PC-3 (cell line): ENCODE data around the gene KDM6B. TPM values are rescaled to one million over a fixed set of nuclear protein-coding genes. Genes with fewer than 3 reads are reported as not detected.
"Not testable (repeated sequence)": the region's sequence is repeated elsewhere in the genome, so short reads cannot be mapped to it uniquely, and the experiment has no call there.

ENCODE experiments used
- ATAC-seq: fragments of 200-7000 bp; cut with Tn5 transposase; 2 replicates; pipeline ENCODE4 v1.9.1; 2020; ENCODE audit warnings: mild to moderate bottlenecking, moderate library complexity
- BruUV-seq: library from RNA; stranded (reverse); fragments of 400-500 nt; replicated peaks from 2 replicates; lab custom pipeline; 2021; lab: Mats Ljungman, UMichigan
- CTCF ChIA-PET: fragments of 300-600 bp; sonication (Branson Sonifier 250); formaldehyde crosslinking; loops from one replicate; lab custom pipeline; 2022; ENCODE audit warnings: antibody characterized with exemption; lab: Charles Lee
- POLR2A ChIA-PET: fragments of 300-600 bp; sonication (Branson Sonifier 250); formaldehyde crosslinking; loops from one replicate; lab custom pipeline; 2022; ENCODE audit warnings: antibody characterized with exemption; ENCODE audit not compliant: unreplicated experiment; lab: Charles Lee
- DNase-seq: peaks from one replicate; pipeline ENCODE4 v3.0.0-alpha.2; 2015
- H2AFZ ChIP-seq: fragments of 300-600 bp; sonication (generic); 2 replicates; pipeline ENCODE4 v1.6.0; 2016; ENCODE audit warnings: antibody characterized with exemption, low read length
- H3F3A ChIP-seq: fragments of 300-600 bp; sonication (generic); one replicate; pipeline ENCODE4 v1.6.0; 2017; ENCODE audit warnings: antibody characterized with exemption, low read length, control low read depth, mild to moderate bottlenecking; ENCODE audit not compliant: unreplicated experiment
- H3K27ac ChIP-seq: fragments of 300-600 bp; sonication (generic); 2 replicates; pipeline ENCODE4 v1.5.1; 2016; ENCODE audit warnings: mild to moderate bottlenecking, low read length
- H3K27me3 ChIP-seq: fragments of 300-600 bp; sonication (generic); 2 replicates; pipeline ENCODE4 v1.6.1; 2016; ENCODE audit warnings: low read length, mixed read lengths
- H3K36me3 ChIP-seq: fragments of 300-600 bp; sonication (generic); 2 replicates; pipeline ENCODE4 v1.6.1; 2016; ENCODE audit warnings: low read depth, mixed run types, low read length, mixed read lengths
- H3K4me1 ChIP-seq: fragments of 300-600 bp; sonication (generic); 2 replicates; pipeline ENCODE4 v1.5.1; 2016; ENCODE audit warnings: low read length; ENCODE audit not compliant: insufficient read depth
- H3K4me2 ChIP-seq: fragments of 300-600 bp; sonication (generic); 2 replicates; pipeline ENCODE4 v1.6.0; 2016; ENCODE audit warnings: low read length
- H3K4me3 ChIP-seq: fragments of 300-600 bp; sonication (generic); 2 replicates; pipeline ENCODE4 v1.5.1; 2016; ENCODE audit warnings: mild to moderate bottlenecking, low read length, mixed read lengths
- H3K79me2 ChIP-seq: fragments of 300-600 bp; sonication (generic); 2 replicates; pipeline ENCODE4 v1.6.1; 2017; ENCODE audit warnings: low read length, mixed read lengths
- H3K9ac ChIP-seq: fragments of 300-600 bp; sonication (generic); 2 replicates; pipeline ENCODE4 v1.6.0; 2016; ENCODE audit warnings: mild to moderate bottlenecking, low read length
- H3K9me2 ChIP-seq: fragments of 300-600 bp; sonication (generic); replicated peaks from 2 replicates; pipeline ENCODE4 v1.6.1; 2016; ENCODE audit warnings: mixed run types, low read length, mixed read lengths
- H3K9me3 ChIP-seq: fragments of 300-600 bp; sonication (generic); 2 replicates; pipeline ENCODE4 v1.6.1; 2016; ENCODE audit warnings: low read length, mixed read lengths
- H4K20me1 ChIP-seq: fragments of 300-600 bp; sonication (generic); 2 replicates; pipeline ENCODE4 v1.6.1; 2016; ENCODE audit warnings: low read length, mixed read lengths
- CTCF ChIP-seq: fragments of 300-600 bp; sonication (generic); conservative IDR thresholded peaks from 2 replicates; pipeline ENCODE4 v1.5.1; 2017; ENCODE audit warnings: antibody characterized with exemption, low read depth, mild to moderate bottlenecking, low read length
- EZH2 ChIP-seq: fragments of 300-600 bp; sonication (generic); IDR thresholded peaks from one replicate; pipeline ENCODE4 v1.6.1; 2017; ENCODE audit warnings: antibody characterized with exemption, mild to moderate bottlenecking, low read length; ENCODE audit not compliant: unreplicated experiment
- EZH2phosphoT487 ChIP-seq: fragments of 300-600 bp; sonication (generic); IDR thresholded peaks from 2 replicates; pipeline ENCODE4 v1.6.1; 2018; ENCODE audit warnings: mild to moderate bottlenecking, antibody characterized with exemption, low read length, borderline replicate concordance
- intact Hi-C: fragments of 100-400 bp; cut with micrococcal nuclease; formaldehyde crosslinking; loops from 2 replicates; pipeline ENCODE4 v1.9.0; 2023
- total RNA-seq: library from RNA; depleted of rRNA; stranded (reverse); fragments of >200 nt; gene quantifications from 2 replicates; pipeline ENCODE4 v1.2.3, GENCODE V29; 2014

KDM6B gene
- total RNA-seq, 1 experiment from 2014 or later = 3.2 TPM

- H3K9me2 ChIP-seq = no peaks in the 10 kb centered on the region
- BruUV-seq = no TSS peak
- H3F3A ChIP-seq = no peaks in the 10 kb centered on the region
- H3K9ac ChIP-seq = no peak overlapping the region
- no peak for ATAC-seq
- H3K4me2 ChIP-seq = no peak overlapping the region
- intact Hi-C loops = no loop called here
- DNase-seq = no peak
- ChIA-PET CTCF (no interaction called here), POLR2A (no interaction called here)
- no peaks in the 10 kb centered on the region for H3K36me3 ChIP-seq
- H3K4me3 ChIP-seq = no peak overlapping the region
- H3K79me2 ChIP-seq = no peaks in the 10 kb centered on the region
- no peak for TF ChIP-seq EZH2phosphoT487
- TF ChIP-seq CTCF = no peak
- TF ChIP-seq EZH2 = no peak
- no peaks in the 10 kb centered on the region for H4K20me1 ChIP-seq
- H3K27me3 ChIP-seq = no peaks in the 10 kb centered on the region
- no peak overlapping the region for H3K27ac ChIP-seq
- no peak overlapping the region for H2AFZ ChIP-seq
- H3K9me3 ChIP-seq = no peaks in the 10 kb centered on the region
- H3K4me1 ChIP-seq = peaks cover 30% of the 10 kb centered on the region
These were observed 27.4 kb upstream of the KDM6B start for GRCh38 chr17:7806587-7806986.

- Histone ChIP-seq H3K27ac (no peak overlapping the region), H2AFZ (no peak overlapping the region), H3K36me3 (no peaks in the 10 kb centered on the region), H3K27me3 (no peaks in the 10 kb centered on the region), H3F3A (no peaks in the 10 kb centered on the region), H3K79me2 (no peaks in the 10 kb centered on the region), H3K4me1 (peaks cover 30% of the 10 kb centered on the region), H3K9me2 (no peaks in the 10 kb centered on the region), H3K4me2 (no peak overlapping the region), H4K20me1 (no peaks in the 10 kb centered on the region), H3K9me3 (no peaks in the 10 kb centered on the region), H3K9ac (no peak overlapping the region), H3K4me3 (no peak overlapping the region)
- no peak for DNase-seq
- BruUV-seq = no TSS peak
- CTCF ChIA-PET = no interaction called here
- no peak for TF ChIP-seq EZH2
- TF ChIP-seq EZH2phosphoT487 = no peak
- no peak for TF ChIP-seq CTCF
- ATAC-seq = no peak
- POLR2A ChIA-PET = no interaction called here
- intact Hi-C loops = no loop called here
These were observed 26.8 kb upstream of the KDM6B start for GRCh38 chr17:7807206-7807605.

GRCh38 chr17:7809086-7809790 lies 24.8 kb upstream of the KDM6B start:
- H3K4me1 ChIP-seq = peaks cover 24% of the 10 kb centered on the region
- DNase-seq (peak; percentile 78), ATAC-seq (peak; percentile 88)
- BruUV-seq = TSS peak; percentile 96
- no peaks in the 10 kb centered on the region for H3K79me2 ChIP-seq
- peak overlapping the region; percentile 50; the same call in 1 of the 2 replicates for H2AFZ ChIP-seq
- ChIA-PET CTCF (interaction anchor here (0.6 kb wide), 1 partner anchor 163 kb away, joined by 3 read pairs; no protein-coding TSS in a partner anchor), POLR2A (interaction anchor here (0.5 to 0.6 kb wide), 2 partner anchors 181 to 224 kb away, joined by 3 to 9 read pairs; no protein-coding TSS in a partner anchor)
- no peaks in the 10 kb centered on the region for H3F3A ChIP-seq
- no peaks in the 10 kb centered on the region for H3K27me3 ChIP-seq
- no peaks in the 10 kb centered on the region for H3K9me2 ChIP-seq
- H3K9me3 ChIP-seq = no peaks in the 10 kb centered on the region
- H3K4me3 ChIP-seq = peak overlapping the region; percentile 48
- H3K4me2 ChIP-seq = peak overlapping the region; percentile 79
- peak overlapping the region; percentile 97 for H3K27ac ChIP-seq
- no peaks in the 10 kb centered on the region for H3K36me3 ChIP-seq
- intact Hi-C loops = no loop called here
- TF ChIP-seq CTCF = no peak
- no peak for TF ChIP-seq EZH2phosphoT487
- TF ChIP-seq EZH2 = no peak
- no peaks in the 10 kb centered on the region for H4K20me1 ChIP-seq
- H3K9ac ChIP-seq = peak overlapping the region; percentile 67

- H4K20me1 ChIP-seq = not testable (repeated sequence)
- TSS peak; percentile 15 for BruUV-seq
- DNase-seq = peak; percentile 31
These were observed 24.1 kb upstream of the KDM6B start for GRCh38 chr17:7809791-7810343.

More at GRCh38 chr17:7809791-7810343, 24.1 kb upstream of the KDM6B start:
- peaks cover 22% of the 10 kb centered on the region for H3K4me1 ChIP-seq
- peak overlapping the region; percentile 67 for H3K9ac ChIP-seq
- POLR2A ChIA-PET, H3K9me2 ChIP-seq, H3K79me2 ChIP-seq, H3K27me3 ChIP-seq, H3K36me3 ChIP-seq, H3F3A ChIP-seq, H3K9me3 ChIP-seq, CTCF ChIA-PET, intact Hi-C loops: not testable (repeated sequence)
- peak overlapping the region; percentile 97 for H3K27ac ChIP-seq
- ATAC-seq = 0 out of 2 replicates have a peak, but pooled peaks have one; percentile 18
- peak overlapping the region; percentile 50; the same call in 1 of the 2 replicates for H2AFZ ChIP-seq
- H3K4me3 ChIP-seq = peak overlapping the region; percentile 48; the same call in 1 of the 2 replicates
- peak overlapping the region; percentile 79 for H3K4me2 ChIP-seq
